ENCODE measurements around the gene CCR9.
A peak's percentile ranks its signal among the peaks of the same experiment; 100 is the strongest.

The CCR9 gene

GRCh38 chr3:45922039-45922326 lies 35.6 kb downstream of the CCR9 start:
- DNase-seq (ENCODE audit: extremely low read depth, low read depth) = no peak
- H3K4me3 ChIP-seq (replicated peaks; ENCODE audit: low read depth, low read length) = no peak overlapping the region
- TF ChIP-seq CTCF (IDR thresholded peaks at IDR 0.05; ENCODE audit: low read depth, low read length, missing control alignments) = no peak

GRCh38 chr3:45922950-45923590 lies 36.7 kb downstream of the CCR9 start:
- DNase-seq (ENCODE audit: extremely low read depth, low read depth) = no peak
- no peak overlapping the region for H3K4me3 ChIP-seq (replicated peaks; ENCODE audit: low read depth, low read length)
- no peak for TF ChIP-seq CTCF (IDR thresholded peaks at IDR 0.05; ENCODE audit: low read depth, low read length, missing control alignments)

GRCh38 chr3:45923755-45924154 lies 37.4 kb downstream of the CCR9 start:
- DNase-seq (ENCODE audit: extremely low read depth, low read depth) = no peak
- TF ChIP-seq CTCF (IDR thresholded peaks at IDR 0.05; ENCODE audit: low read depth, low read length, missing control alignments) = no peak
- no peak overlapping the region for H3K4me3 ChIP-seq (replicated peaks; ENCODE audit: low read depth, low read length)

- no peak for DNase-seq (ENCODE audit: extremely low read depth, low read depth)
- no peak for TF ChIP-seq CTCF (IDR thresholded peaks at IDR 0.05; ENCODE audit: low read depth, low read length, missing control alignments)
- no peak overlapping the region for H3K4me3 ChIP-seq (replicated peaks; ENCODE audit: low read depth, low read length)
Measured at GRCh38 chr3:45927881-45928280, 41.5 kb downstream of the CCR9 start.

- TF ChIP-seq CTCF (IDR thresholded peaks at IDR 0.05; ENCODE audit: low read depth, low read length, missing control alignments) = peak; percentile 82
- H3K4me3 ChIP-seq (replicated peaks; ENCODE audit: low read depth, low read length) = no peak overlapping the region
- DNase-seq (ENCODE audit: extremely low read depth, low read depth) = no peak
Measured at GRCh38 chr3:45929042-45929679, 42.8 kb downstream of the CCR9 start.

- no peak overlapping the region for H3K4me3 ChIP-seq (replicated peaks; ENCODE audit: low read depth, low read length)
- no peak for DNase-seq (ENCODE audit: extremely low read depth, low read depth)
- no peak for TF ChIP-seq CTCF (IDR thresholded peaks at IDR 0.05; ENCODE audit: low read depth, low read length, missing control alignments)
Measured at GRCh38 chr3:45931496-45931895, 45.2 kb downstream of the CCR9 start.

GRCh38 chr3:45932112-45932511 lies 45.8 kb downstream of the CCR9 start:
- TF ChIP-seq CTCF (IDR thresholded peaks at IDR 0.05; ENCODE audit: low read depth, low read length, missing control alignments) = no peak
- DNase-seq (ENCODE audit: extremely low read depth, low read depth) = no peak
- no peak overlapping the region for H3K4me3 ChIP-seq (replicated peaks; ENCODE audit: low read depth, low read length)

All from HFF-Myc (cell line).